ENCODE measurements around the gene ETV6.

Gene ETV6

GRCh38 chr12:11649413-11650285 is at the start of gene ETV6:
Gene ETV6 (plus strand): TSS chr12:11649674. CDS start chr12:11650128, 454 bp downstream.
- no peak for TF ChIP-seq CTCF (conservative IDR thresholded peaks at IDR 0.05; ENCODE audit: low read depth, low read length)
- H2AFZ ChIP-seq (ENCODE audit: low read depth), result peak within 1 kb of the TSS; percentile 70
- H3K9ac ChIP-seq, result peak within 1 kb of the TSS; percentile 93
- no peaks in the 10 kb centered on the region for H4K20me1 ChIP-seq (ENCODE audit: insufficient read depth)
- no peak within 1 kb of the TSS for H3K4me3 ChIP-seq (IDR thresholded peaks at IDR 0.05; ENCODE audit: insufficient read depth, low read depth, low read length)
- peak within 1 kb of the TSS; percentile 82 for H3K4me2 ChIP-seq
- peaks cover 14% of the 10 kb centered on the region for H3K4me1 ChIP-seq (ENCODE audit: low read depth, poor library complexity, severe bottlenecking)
- peaks cover 28% of the 10 kb centered on the region; the same call in 1 of the 2 replicates for H3K79me2 ChIP-seq (ENCODE audit: insufficient read depth, low read depth)
- no peaks in the 10 kb centered on the region for H3K27me3 ChIP-seq (ENCODE audit: insufficient read depth, low read depth)
- no peaks in the 10 kb centered on the region for H3K36me3 ChIP-seq (ENCODE audit: insufficient read depth)
- H3K27ac ChIP-seq, result peak within 1 kb of the TSS; percentile 93

- H3K36me3 ChIP-seq (ENCODE audit: insufficient read depth), result no peaks in the 10 kb centered on the region
- H3K4me2 ChIP-seq, result no peak overlapping the region
- no peaks in the 10 kb centered on the region for H4K20me1 ChIP-seq (ENCODE audit: insufficient read depth)
- no peak overlapping the region for H3K9ac ChIP-seq
- H3K4me1 ChIP-seq (ENCODE audit: low read depth, poor library complexity, severe bottlenecking), result peaks cover 19% of the 10 kb centered on the region
- no peak overlapping the region for H3K27ac ChIP-seq
- no peak overlapping the region for H2AFZ ChIP-seq (ENCODE audit: low read depth)
- H3K79me2 ChIP-seq (ENCODE audit: insufficient read depth, low read depth), result no peaks in the 10 kb centered on the region
- H3K27me3 ChIP-seq (ENCODE audit: insufficient read depth, low read depth), result no peaks in the 10 kb centered on the region
- no peak for TF ChIP-seq CTCF (conservative IDR thresholded peaks at IDR 0.05; ENCODE audit: low read depth, low read length)
- H3K4me3 ChIP-seq (IDR thresholded peaks at IDR 0.05; ENCODE audit: insufficient read depth, low read depth, low read length), result no peak overlapping the region
These were observed 49.3 kb upstream of the ETV6 start for GRCh38 chr12:11600199-11600598.

GRCh38 chr12:11601647-11602046 is 47.8 kb upstream of the ETV6 start:
- Histone ChIP-seq H3K4me3 (IDR thresholded peaks at IDR 0.05; ENCODE audit: insufficient read depth, low read depth, low read length) (no peak overlapping the region), H3K27ac (peak overlapping the region; percentile 67), H3K36me3 (ENCODE audit: insufficient read depth) (no peaks in the 10 kb centered on the region), H3K4me1 (ENCODE audit: low read depth, poor library complexity, severe bottlenecking) (peaks cover 19% of the 10 kb centered on the region), H3K27me3 (ENCODE audit: insufficient read depth, low read depth) (no peaks in the 10 kb centered on the region), H3K4me2 (peak overlapping the region; percentile 55), H3K9ac (peak overlapping the region; percentile 36; the same call in 1 of the 2 replicates), H4K20me1 (ENCODE audit: insufficient read depth) (no peaks in the 10 kb centered on the region), H2AFZ (ENCODE audit: low read depth) (peak overlapping the region; percentile 74), H3K79me2 (ENCODE audit: insufficient read depth, low read depth) (no peaks in the 10 kb centered on the region)
- TF ChIP-seq CTCF (conservative IDR thresholded peaks at IDR 0.05; ENCODE audit: low read depth, low read length), result no peak

- no peak for TF ChIP-seq CTCF (conservative IDR thresholded peaks at IDR 0.05; ENCODE audit: low read depth, low read length)
- no peak overlapping the region for H3K4me2 ChIP-seq
- H3K9ac ChIP-seq, result no peak overlapping the region
- H3K4me3 ChIP-seq (IDR thresholded peaks at IDR 0.05; ENCODE audit: insufficient read depth, low read depth, low read length), result no peak overlapping the region
- H3K27me3 ChIP-seq (ENCODE audit: insufficient read depth, low read depth), result no peaks in the 10 kb centered on the region
- H3K27ac ChIP-seq, result no peak overlapping the region
- H3K4me1 ChIP-seq (ENCODE audit: low read depth, poor library complexity, severe bottlenecking), result peaks cover 1% of the 10 kb centered on the region
- no peaks in the 10 kb centered on the region for H3K36me3 ChIP-seq (ENCODE audit: insufficient read depth)
- no peaks in the 10 kb centered on the region for H3K79me2 ChIP-seq (ENCODE audit: insufficient read depth, low read depth)
- no peaks in the 10 kb centered on the region for H4K20me1 ChIP-seq (ENCODE audit: insufficient read depth)
- H2AFZ ChIP-seq (ENCODE audit: low read depth), result no peak overlapping the region
These were observed 42.0 kb upstream of the ETV6 start for GRCh38 chr12:11607313-11608081.

Data from KMS-11 (cell line).